ENCODE results near the gene LRIG1. TPM values are rescaled to one million over a fixed set of nuclear protein-coding genes. Genes with fewer than 3 reads are reported as not detected.

The LRIG1 gene
- total RNA-seq, 1 experiment from 2014 or later, result 4.0 TPM

- in situ Hi-C loops (cut with HindIII; ENCODE audit: low pct_unique_long_range_greater_than_20kb, low sequenced_read_pairs), result no loop called here
Observed at GRCh38 chr3:66386011-66386924, 114.6 kb downstream of the LRIG1 start.

DNA sequence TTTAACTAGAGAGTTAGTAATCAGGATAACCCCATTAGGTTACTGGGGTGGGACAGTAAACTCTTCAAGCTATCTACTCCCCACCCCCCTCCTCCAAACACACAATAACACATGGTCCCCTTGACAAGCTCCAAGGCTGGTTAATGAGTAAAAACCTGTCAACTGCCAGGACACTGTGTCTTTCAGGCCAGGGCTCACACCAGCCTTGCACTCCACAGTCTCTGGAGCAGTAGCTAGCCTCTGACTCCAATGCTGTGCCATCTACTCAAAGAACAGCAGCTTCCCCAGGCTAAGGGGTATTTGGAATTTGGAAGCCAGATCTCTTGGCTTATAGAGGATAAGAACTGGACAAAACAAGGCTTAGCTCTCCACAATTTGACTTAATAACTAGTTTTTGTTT is 115.8 kb downstream of the LRIG1 start:
- no peak for DNase-seq (ENCODE audit: low read depth)
- in situ Hi-C loops (cut with HindIII; ENCODE audit: low pct_unique_long_range_greater_than_20kb, low sequenced_read_pairs), result no loop called here

More at GRCh38 chr3:66386011-66386924, 114.6 kb downstream of the LRIG1 start:
- no peak for DNase-seq (ENCODE audit: low read depth)

DNA sequence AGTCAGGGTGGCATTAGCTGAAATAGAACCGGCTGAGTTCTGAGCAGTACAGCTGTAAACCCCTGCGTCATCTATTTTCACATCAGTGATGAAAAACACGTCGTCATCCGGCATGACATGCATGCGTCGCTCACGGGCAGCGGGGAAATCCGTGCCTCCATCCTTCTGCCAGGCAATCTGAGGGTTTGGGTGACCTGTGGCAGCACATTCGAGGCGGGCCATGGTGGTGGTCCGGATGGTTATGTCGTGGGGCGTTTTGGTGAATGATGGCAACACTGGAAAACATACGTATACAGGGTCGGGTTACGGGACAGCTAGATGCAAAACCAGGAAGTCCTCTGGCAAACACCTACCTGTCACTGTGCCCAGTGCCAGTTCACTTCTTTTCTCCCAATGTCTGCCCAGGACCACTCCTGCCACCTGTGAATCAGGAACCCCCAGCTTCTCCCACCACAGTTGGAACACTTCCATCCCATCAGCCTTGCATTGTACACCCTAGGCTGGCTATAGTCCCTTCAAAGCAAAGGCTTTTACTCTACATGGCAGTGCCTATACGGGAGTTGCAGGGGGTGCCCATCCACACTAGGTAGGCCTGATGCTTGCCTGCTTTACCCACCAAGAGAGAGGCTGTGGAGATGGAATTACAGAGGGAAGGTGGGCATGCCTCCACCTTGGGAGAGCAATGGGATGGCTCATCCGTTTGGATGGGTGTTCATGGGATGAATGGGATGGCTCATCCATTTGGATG is 116.7 kb downstream of the LRIG1 start:
- in situ Hi-C loops (cut with HindIII; ENCODE audit: low pct_unique_long_range_greater_than_20kb, low sequenced_read_pairs), result no loop called here
- no peak for DNase-seq (ENCODE audit: low read depth)

DNA sequence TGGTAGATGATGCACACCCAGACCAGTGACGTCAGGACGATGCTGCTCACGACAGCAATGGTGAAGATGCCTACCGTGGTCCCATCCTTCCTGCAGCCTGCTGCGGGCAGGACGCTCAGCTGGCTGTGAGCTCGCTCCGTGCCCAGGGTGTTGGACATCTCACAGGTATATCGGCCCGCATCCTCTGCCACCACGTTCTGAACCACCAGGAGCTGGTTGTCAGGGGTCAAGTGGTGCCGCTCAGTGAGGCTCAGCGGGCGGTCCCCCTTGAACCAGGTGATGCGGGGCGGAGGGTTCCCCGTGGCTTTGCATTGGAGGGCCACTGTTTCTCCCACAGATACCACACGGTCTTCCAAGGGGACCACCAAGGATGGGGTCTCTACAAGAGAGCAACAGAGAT is 117.8 kb downstream of the LRIG1 start:
- in situ Hi-C loops (cut with HindIII; ENCODE audit: low pct_unique_long_range_greater_than_20kb, low sequenced_read_pairs), result no loop called here
- DNase-seq (ENCODE audit: low read depth), result no peak

GRCh38 chr3:66382142-66382541 is 118.7 kb downstream of the LRIG1 start:
- DNase-seq (ENCODE audit: low read depth), result no peak

DNA sequence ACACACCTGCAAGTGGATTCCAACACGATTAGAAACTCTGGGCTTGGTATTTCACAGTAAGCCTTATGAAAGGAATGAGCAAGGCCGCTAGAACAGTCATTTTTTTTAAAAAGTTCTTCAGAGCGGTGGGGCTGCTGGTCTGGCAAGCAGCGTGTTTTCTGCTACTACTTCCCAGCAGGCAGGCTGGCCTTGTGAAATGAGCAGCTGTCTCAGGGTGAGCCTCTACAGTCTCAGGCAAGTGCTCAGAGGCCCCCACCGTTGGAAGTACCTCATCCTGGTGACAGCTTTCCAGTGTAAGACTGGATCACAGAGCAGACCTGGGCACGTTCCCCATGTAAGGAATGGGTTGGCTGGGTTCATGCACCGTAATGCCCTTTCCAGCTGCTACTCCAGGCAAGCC is 119.2 kb downstream of the LRIG1 start:
- DNase-seq (ENCODE audit: low read depth), result no peak
- in situ Hi-C loops (cut with HindIII; ENCODE audit: low pct_unique_long_range_greater_than_20kb, low sequenced_read_pairs), result no loop called here

More at GRCh38 chr3:66382142-66382541, 118.7 kb downstream of the LRIG1 start:
- in situ Hi-C loops (cut with HindIII; ENCODE audit: low pct_unique_long_range_greater_than_20kb, low sequenced_read_pairs), result no loop called here

GRCh38 chr3:66380200-66380932 is 120.5 kb downstream of the LRIG1 start:
- in situ Hi-C loops (cut with HindIII; ENCODE audit: low pct_unique_long_range_greater_than_20kb, low sequenced_read_pairs), result no loop called here
- DNase-seq (ENCODE audit: low read depth), result no peak

GRCh38 chr3:66379565-66379964 is 121.3 kb downstream of the LRIG1 start:
- in situ Hi-C loops (cut with HindIII; ENCODE audit: low pct_unique_long_range_greater_than_20kb, low sequenced_read_pairs), result no loop called here
- DNase-seq (ENCODE audit: low read depth), result no peak

DNA sequence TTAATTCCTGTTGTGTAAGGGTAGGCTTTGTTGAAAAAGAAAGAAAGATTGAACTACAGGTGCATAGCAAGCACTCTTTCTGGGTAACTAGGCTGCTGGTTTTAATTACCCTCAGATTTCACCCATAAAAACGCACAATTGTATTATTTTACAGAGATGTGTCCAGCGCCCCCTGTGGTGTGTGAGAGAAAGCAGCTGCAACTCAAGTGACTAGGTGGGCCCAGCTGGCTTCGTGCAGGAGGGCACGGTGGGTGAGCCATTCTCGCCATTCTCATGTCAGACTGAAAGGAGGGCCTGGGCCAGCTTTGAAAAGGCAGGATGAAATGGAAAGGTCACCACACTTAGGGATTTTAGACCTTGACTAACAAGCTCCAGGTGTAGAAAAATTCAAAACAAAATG is 122.6 kb downstream of the LRIG1 start:
- DNase-seq (ENCODE audit: low read depth), result no peak
- in situ Hi-C loops (cut with HindIII; ENCODE audit: low pct_unique_long_range_greater_than_20kb, low sequenced_read_pairs), result no loop called here

GRCh38 chr3:66377800-66378199 is 123.0 kb downstream of the LRIG1 start:
- no peak for DNase-seq (ENCODE audit: low read depth)
- in situ Hi-C loops (cut with HindIII; ENCODE audit: low pct_unique_long_range_greater_than_20kb, low sequenced_read_pairs), result no loop called here

GRCh38 chr3:66376568-66376967 is 124.3 kb downstream of the LRIG1 start:
- in situ Hi-C loops (cut with HindIII; ENCODE audit: low pct_unique_long_range_greater_than_20kb, low sequenced_read_pairs), result no loop called here
- peak; percentile 8 for DNase-seq (ENCODE audit: low read depth)

DNA sequence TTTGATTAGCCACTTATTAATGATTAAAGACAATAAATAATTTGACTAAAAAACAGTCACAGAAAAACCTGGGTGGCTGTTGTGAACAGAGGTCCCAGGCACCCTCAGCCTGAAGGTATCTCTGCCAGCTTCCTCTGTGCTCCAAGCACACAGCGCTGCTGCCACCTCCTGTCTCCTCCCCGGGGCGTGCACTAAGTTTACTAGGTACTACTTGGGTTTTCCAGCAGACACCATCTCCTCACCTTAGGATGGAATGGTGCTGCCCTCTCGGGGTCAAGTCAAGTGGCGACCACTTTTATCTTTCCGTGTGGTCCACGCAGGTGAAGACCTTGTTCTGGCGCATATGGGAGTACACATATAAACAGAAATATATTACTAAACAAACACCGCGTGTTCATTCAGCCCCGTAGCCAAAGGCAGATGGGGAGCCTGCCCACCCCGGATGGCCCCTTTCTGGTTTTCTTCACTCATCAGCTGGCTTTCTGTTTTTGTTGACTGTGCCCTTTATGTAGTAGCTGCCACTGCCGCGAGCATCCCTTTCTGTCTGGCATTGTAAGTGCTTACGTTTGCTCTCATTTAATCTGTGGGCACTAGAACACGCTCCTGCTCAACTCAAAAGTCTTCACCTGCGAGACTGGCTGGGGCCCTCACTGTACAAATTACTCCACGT is 128.0 kb downstream of the LRIG1 start:
- DNase-seq (ENCODE audit: low read depth), result no peak
- in situ Hi-C loops (cut with HindIII; ENCODE audit: low pct_unique_long_range_greater_than_20kb, low sequenced_read_pairs), result no loop called here

DNA sequence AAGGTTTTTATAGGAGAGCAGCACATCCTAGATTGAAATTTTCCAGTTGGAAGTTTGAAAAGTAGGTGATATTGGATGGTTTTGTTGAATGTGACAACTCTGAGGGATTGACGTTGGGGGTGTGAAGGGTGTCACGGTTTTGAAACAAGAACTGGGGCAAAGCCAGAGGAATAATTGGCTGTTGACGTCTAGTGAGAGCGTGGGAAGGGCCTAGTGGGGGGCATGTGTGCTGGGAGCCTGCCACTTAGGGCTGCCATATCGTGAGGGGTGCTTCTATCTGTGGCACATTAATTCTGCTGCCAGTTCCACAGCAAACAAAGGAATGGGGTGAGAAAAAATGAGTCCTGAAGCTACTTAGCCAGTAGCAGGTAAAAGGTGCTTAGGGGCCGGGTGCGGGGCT is 129.4 kb downstream of the LRIG1 start:
- in situ Hi-C loops (cut with HindIII; ENCODE audit: low pct_unique_long_range_greater_than_20kb, low sequenced_read_pairs), result no loop called here
- DNase-seq (ENCODE audit: low read depth), result no peak

- no peak for DNase-seq (ENCODE audit: low read depth)
- in situ Hi-C loops (cut with HindIII; ENCODE audit: low pct_unique_long_range_greater_than_20kb, low sequenced_read_pairs), result no loop called here
Observed at GRCh38 chr3:66370179-66370578, 130.6 kb downstream of the LRIG1 start.

- DNase-seq (ENCODE audit: low read depth), result no peak
- in situ Hi-C loops (cut with HindIII; ENCODE audit: low pct_unique_long_range_greater_than_20kb, low sequenced_read_pairs), result no loop called here
Observed at GRCh38 chr3:66367979-66368378, 132.8 kb downstream of the LRIG1 start.

DNA sequence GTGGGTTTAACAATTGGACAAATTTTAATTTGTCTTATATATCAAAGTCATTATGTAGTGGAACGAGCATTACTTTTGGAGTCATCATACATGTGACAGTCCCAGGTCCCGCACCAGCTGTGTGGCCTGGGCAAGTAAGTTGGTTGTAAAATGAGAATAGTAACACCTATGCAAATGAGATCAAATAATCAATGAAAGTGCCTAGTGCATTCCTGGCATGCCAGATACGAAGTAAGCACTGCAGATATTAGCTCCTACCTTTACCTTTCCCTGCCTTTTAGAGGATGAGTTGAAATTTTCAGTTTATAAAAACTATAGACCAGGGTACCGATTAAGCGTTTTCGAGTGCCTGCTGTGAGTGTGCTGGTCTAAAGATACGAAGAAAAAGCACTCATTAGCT is 134.1 kb downstream of the LRIG1 start:
- DNase-seq (ENCODE audit: low read depth), result no peak
- in situ Hi-C loops (cut with HindIII; ENCODE audit: low pct_unique_long_range_greater_than_20kb, low sequenced_read_pairs), result no loop called here

DNA sequence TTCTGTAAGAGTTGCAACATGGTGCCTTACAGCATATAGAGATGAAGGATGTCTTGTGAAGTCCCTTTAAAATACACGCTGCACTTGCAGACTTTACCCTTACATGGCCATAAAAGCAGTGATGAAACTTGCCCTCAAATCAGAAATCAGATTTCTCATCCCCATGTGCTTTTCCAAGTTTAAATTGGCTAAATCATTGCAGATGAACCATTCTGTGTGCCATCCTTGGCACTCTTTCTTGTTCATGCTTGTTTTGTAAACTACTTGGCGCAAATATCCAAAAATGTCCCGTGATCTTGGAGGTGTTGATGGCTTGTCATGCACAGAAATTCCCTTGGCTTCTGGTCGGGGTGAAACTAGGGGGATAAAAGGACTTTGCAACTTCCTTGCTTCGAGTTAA is 135.7 kb downstream of the LRIG1 start:
- in situ Hi-C loops (cut with HindIII; ENCODE audit: low pct_unique_long_range_greater_than_20kb, low sequenced_read_pairs), result no loop called here
- no peak for DNase-seq (ENCODE audit: low read depth)

DNA sequence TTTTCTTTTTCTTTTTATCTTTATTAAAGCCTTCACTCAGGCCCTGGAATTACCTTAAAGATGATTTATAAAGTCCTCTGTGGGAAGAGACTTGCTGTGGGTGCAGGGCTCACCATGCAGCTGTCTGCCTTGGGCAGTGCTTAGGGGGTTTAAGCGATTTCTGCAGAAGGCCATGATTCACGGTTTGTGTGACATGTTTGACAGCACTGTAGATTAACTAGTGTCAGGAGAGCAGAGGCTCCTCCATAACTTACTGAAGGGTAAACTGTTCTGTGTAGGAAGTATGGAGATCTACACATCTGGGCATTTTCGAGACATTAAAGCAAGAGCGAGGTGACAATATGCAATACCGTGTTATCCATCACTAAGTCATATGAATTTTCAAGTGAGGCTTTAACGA is 137.7 kb downstream of the LRIG1 start:
- no peak for DNase-seq (ENCODE audit: low read depth)
- in situ Hi-C loops (cut with HindIII; ENCODE audit: low pct_unique_long_range_greater_than_20kb, low sequenced_read_pairs), result no loop called here

Data from Caki2 (cell line).